ENCODE results near the gene LRRFIP1. TPM values are rescaled to one million over a fixed set of nuclear protein-coding genes. Genes with fewer than 3 reads are reported as not detected.

Gene LRRFIP1
- total RNA-seq, 1 experiment from 2014 or later: 35.1 TPM

Other genes with a start within 250 kb of the LRRFIP1 start
- gene COL6A3, start 213.4 kb upstream of the LRRFIP1 start, total RNA-seq (2014; rRNA removed; shearing (Covaris generic)): 268 and 296 TPM in 2 replicates
- 53.1 and 58.8 TPM in 2 replicates for gene MLPH, start 140.3 kb upstream of the LRRFIP1 start, total RNA-seq (2014; rRNA removed; shearing (Covaris generic))
- gene PRLH, start 61.0 kb upstream of the LRRFIP1 start, total RNA-seq (2014; rRNA removed; shearing (Covaris generic)): not detected in 2 replicates
- gene RAB17, start 36.9 kb upstream of the LRRFIP1 start, total RNA-seq (2014; rRNA removed; shearing (Covaris generic)): 0.40 and 2.3 TPM in 2 replicates
- gene RBM44, start 171.2 kb downstream of the LRRFIP1 start, total RNA-seq (2014; rRNA removed; shearing (Covaris generic)): 0.06 and 0.30 TPM in 2 replicates
- gene RAMP1, start 232.0 kb downstream of the LRRFIP1 start, total RNA-seq (2014; rRNA removed; shearing (Covaris generic)): 12.9 and 13.4 TPM in 2 replicates